HepG2 (cell line): ENCODE measurements around the gene HSPB6. TPM values are rescaled to one million over a fixed set of nuclear protein-coding genes. Genes with fewer than 3 reads are reported as not detected.

Source experiments
- BRD4 ChIP-seq: sonication (generic); formaldehyde crosslinking; IDR thresholded peaks from 2 replicates; pipeline ENCODE4 v1.4.0; 2020; ENCODE audit warnings: missing genetic modification reagents
- ERF ChIP-seq: IDR thresholded peaks from 2 replicates; pipeline ENCODE4 v1.6.1; 2018; ENCODE audit warnings: missing biosample characterization, missing genetic modification reagents
- GABPB1 ChIP-seq: IDR thresholded peaks from 2 replicates; pipeline ENCODE4 v1.6.1; 2016; ENCODE audit warnings: mild to moderate bottlenecking, missing genetic modification reagents, moderate library complexity, missing compliant biosample characterization
- KDM6A ChIP-seq: IDR thresholded peaks from 2 replicates; pipeline ENCODE4 v1.6.1; 2016; ENCODE audit warnings: low read depth
- KLF13 ChIP-seq: sonication (generic); formaldehyde crosslinking; IDR thresholded peaks from 2 replicates; pipeline ENCODE4 v1.4.0; 2020; ENCODE audit warnings: mild to moderate bottlenecking, missing genetic modification reagents
- MZF1 ChIP-seq: sonication (generic); formaldehyde crosslinking; IDR thresholded peaks from 2 replicates; pipeline ENCODE4 v1.8.1; 2023; ENCODE audit warnings: mild to moderate bottlenecking, missing genetic modification reagents, borderline replicate concordance
- PAF1 ChIP-seq: IDR thresholded peaks from 2 replicates; pipeline ENCODE4 v1.6.1; 2016; ENCODE audit warnings: missing genetic modification reagents, missing compliant biosample characterization
- PHF20 ChIP-seq: sonication (generic); formaldehyde crosslinking; IDR thresholded peaks from 2 replicates; pipeline ENCODE4 v1.5.0; 2020; ENCODE audit warnings: mild to moderate bottlenecking, missing genetic modification reagents
- SOX13 ChIP-seq, 3 experiments: fragments of 450-650 bp in 1 of 3; sonication (generic) in 1 of 3; formaldehyde crosslinking in 1 of 3; IDR thresholded peaks in 2 of 3; conservative IDR thresholded peaks in 1 of 3; 2 replicates each; pipeline versions ENCODE4 v1.5.0 to v1.6.1; 2016 to 2020; ENCODE audit warnings: antibody characterized with exemption in 1 of 3, mild to moderate bottlenecking in 1 of 3, missing compliant biosample characterization in 1 of 3, missing genetic modification reagents in 1 of 3, moderate library complexity in 1 of 3
- ZBTB42 ChIP-seq: sonication (generic); formaldehyde crosslinking; IDR thresholded peaks from 2 replicates; pipeline ENCODE4 v1.5.0; 2020; ENCODE audit warnings: mild to moderate bottlenecking, missing genetic modification reagents
- ZNF205 ChIP-seq: IDR thresholded peaks from 2 replicates; pipeline ENCODE4 v1.6.1; 2018; ENCODE audit warnings: missing biosample characterization, missing genetic modification reagents
- ZNF3 ChIP-seq: IDR thresholded peaks from 2 replicates; pipeline ENCODE4 v1.7.0; 2017; ENCODE audit warnings: inconsistent platforms
- ZNF382 ChIP-seq: sonication (generic); formaldehyde crosslinking; IDR thresholded peaks from 2 replicates; pipeline ENCODE4 v1.5.0; 2020; ENCODE audit warnings: missing genetic modification reagents, mild to moderate bottlenecking, borderline replicate concordance
- polyA plus RNA-seq, 8 experiments: library from polyadenylated mRNA; depleted of rRNA in 3 of 8; stranded (reverse) in 7 of 8; unstranded in 1 of 8; fragments of >200 nt; fragmentation: Illumina TruSeq in 4 of 8; extraction: Trizol in 4 of 8; gene quantifications; 2 replicates each; pipeline versions ENCODE4 v1.2.1 to v1.2.3, GENCODE V29; 2011 to 2016; ENCODE audit warnings: low read depth in 4 of 8, missing spikeins in 1 of 8, mixed read lengths in 1 of 8; ENCODE audit not compliant: insufficient read depth in 1 of 8
- total RNA-seq, 5 experiments: library from RNA; depleted of rRNA; stranded (reverse); fragments of >200 nt; fragmentation: Illumina TruSeq; extraction: Trizol; gene quantifications; 2 replicates each; pipeline ENCODE4 v1.2.3, GENCODE V29; 2016; ENCODE audit warnings: low read depth in 1 of 5
- TF ChIP-seq, protein P1 (sequence below): sonication (generic); formaldehyde crosslinking; IDR thresholded peaks from 2 replicates; pipeline ENCODE4 v1.5.1; 2020; ENCODE audit warnings: missing genetic modification reagents, mild to moderate bottlenecking, borderline replicate concordance
- TF ChIP-seq, protein P2 (sequence below): sonication (generic); formaldehyde crosslinking; IDR thresholded peaks from 2 replicates; pipeline ENCODE4 v1.8.1; 2023; ENCODE audit warnings: mild to moderate bottlenecking, inconsistent platforms, moderate library complexity, missing genetic modification reagents, borderline replicate concordance
- TF ChIP-seq, protein P3 (sequence below): sonication (generic); formaldehyde crosslinking; IDR thresholded peaks from 2 replicates; pipeline ENCODE4 v1.5.1; 2020; ENCODE audit warnings: mild to moderate bottlenecking, moderate library complexity, missing genetic modification reagents
- TF ChIP-seq, protein P4 (sequence below): sonication (generic); formaldehyde crosslinking; IDR thresholded peaks from 2 replicates; pipeline ENCODE4 v1.5.0; 2020; ENCODE audit warnings: mild to moderate bottlenecking, missing genetic modification reagents
- TF ChIP-seq, protein P5 (sequence below): sonication (generic); formaldehyde crosslinking; IDR thresholded peaks from 2 replicates; pipeline ENCODE4 v1.5.1; 2020; ENCODE audit warnings: missing genetic modification reagents, mild to moderate bottlenecking, borderline replicate concordance

HSPB6 gene
- total and polyA plus RNA-seq, 2 of the 13 experiments (the other 11 are each of a cell fraction or from before 2014, with no cell fraction given) = 0.18 TPM; not detected in 1

DNA sequence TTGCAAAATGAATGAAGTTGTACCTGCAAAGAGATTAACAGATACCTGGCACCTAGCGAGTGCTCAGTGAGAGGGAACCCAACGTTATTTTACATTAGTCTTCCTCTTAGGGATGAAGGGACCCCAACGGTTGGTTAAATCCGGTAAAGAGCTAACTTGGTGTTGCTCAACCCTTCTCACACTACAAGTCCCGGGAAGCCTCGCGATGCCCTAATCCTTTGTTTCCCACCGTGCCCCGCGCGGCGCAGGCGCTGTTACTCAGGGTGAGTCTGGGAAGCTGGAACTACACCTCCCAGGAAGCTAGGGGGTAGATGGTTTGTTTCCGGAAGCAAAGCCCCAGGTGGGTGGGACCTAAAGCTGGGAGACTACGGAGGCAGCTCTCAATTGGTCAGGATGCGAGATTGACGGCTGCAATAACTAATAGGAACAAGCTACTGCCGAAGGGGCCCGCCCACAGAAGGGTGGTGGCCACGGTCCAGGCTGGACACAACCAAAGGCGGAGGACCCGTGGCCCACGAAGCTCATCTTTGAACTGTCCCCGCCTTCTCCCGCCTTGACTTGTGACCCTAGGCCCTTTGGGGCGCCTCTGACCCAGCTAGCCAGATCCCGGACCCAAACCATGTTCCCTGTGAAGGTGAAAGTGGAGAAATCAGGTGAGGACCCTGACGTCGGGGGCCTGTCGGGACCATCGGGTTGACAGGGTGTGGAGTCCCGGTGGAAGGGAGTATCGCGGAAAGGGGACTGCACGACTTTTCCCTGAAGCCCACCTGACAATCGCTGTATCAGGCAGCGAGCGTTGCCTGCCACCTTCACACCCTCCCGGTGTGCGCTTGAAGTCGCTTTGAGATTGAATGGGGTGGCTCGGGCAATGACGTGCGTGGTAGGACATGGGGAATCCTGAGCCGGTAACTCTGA lies 8.5 kb downstream of the HSPB6 start, which contains the start of gene LIN37 (continued):
- TF ChIP-seq, protein P1, sequence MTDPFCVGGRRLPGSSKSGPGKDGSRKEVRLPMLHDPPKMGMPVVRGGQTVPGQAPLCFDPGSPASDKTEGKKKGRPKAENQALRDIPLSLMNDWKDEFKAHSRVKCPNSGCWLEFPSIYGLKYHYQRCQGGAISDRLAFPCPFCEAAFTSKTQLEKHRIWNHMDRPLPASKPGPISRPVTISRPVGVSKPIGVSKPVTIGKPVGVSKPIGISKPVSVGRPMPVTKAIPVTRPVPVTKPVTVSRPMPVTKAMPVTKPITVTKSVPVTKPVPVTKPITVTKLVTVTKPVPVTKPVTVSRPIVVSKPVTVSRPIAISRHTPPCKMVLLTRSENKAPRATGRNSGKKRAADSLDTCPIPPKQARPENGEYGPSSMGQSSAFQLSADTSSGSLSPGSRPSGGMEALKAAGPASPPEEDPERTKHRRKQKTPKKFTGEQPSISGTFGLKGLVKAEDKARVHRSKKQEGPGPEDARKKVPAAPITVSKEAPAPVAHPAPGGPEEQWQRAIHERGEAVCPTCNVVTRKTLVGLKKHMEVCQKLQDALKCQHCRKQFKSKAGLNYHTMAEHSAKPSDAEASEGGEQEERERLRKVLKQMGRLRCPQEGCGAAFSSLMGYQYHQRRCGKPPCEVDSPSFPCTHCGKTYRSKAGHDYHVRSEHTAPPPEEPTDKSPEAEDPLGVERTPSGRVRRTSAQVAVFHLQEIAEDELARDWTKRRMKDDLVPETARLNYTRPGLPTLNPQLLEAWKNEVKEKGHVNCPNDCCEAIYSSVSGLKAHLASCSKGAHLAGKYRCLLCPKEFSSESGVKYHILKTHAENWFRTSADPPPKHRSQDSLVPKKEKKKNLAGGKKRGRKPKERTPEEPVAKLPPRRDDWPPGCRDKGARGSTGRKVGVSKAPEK (CRISPR knock-in tag) = no peak
- TF ChIP-seq SOX13 (IDR thresholded peaks at IDR 0.05) = no peak; the same call in 1 of the 2 replicates
- TF ChIP-seq SOX13 (CRISPR knock-in tag; conservative IDR thresholded peaks at IDR 0.05 in 1 of 2, IDR thresholded peaks at IDR 0.05 in 1 of 2) = peak in 1 of 2 experiments; percentile 22; a peak in 1 of 4 replicates
- no peak for TF ChIP-seq MZF1 (CRISPR knock-in tag)
- TF ChIP-seq BRD4 = no peak
- TF ChIP-seq ZNF3 (CRISPR knock-in tag) = no peak
- TF ChIP-seq KDM6A (CRISPR knock-in tag) = 0 out of 2 replicates have a peak, but pooled peaks have one; percentile 20
- TF ChIP-seq, protein P2, sequence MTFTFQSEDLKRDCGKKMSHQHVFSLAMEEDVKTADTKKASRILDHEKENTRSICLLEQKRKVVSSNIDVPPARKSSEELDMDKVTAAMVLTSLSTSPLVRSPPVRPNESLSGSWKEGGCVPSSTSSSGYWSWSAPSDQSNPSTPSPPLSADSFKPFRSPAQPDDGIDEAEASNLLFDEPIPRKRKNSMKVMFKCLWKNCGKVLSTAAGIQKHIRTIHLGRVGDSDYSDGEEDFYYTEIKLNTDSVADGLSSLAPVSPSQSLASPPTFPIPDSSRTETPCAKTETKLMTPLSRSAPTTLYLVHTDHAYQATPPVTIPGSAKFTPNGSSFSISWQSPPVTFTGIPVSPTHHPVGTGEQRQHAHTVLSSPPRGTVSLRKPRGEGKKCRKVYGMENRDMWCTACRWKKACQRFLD (CRISPR knock-in tag) = no peak
- no peak for TF ChIP-seq KLF13
- TF ChIP-seq, protein P3, sequence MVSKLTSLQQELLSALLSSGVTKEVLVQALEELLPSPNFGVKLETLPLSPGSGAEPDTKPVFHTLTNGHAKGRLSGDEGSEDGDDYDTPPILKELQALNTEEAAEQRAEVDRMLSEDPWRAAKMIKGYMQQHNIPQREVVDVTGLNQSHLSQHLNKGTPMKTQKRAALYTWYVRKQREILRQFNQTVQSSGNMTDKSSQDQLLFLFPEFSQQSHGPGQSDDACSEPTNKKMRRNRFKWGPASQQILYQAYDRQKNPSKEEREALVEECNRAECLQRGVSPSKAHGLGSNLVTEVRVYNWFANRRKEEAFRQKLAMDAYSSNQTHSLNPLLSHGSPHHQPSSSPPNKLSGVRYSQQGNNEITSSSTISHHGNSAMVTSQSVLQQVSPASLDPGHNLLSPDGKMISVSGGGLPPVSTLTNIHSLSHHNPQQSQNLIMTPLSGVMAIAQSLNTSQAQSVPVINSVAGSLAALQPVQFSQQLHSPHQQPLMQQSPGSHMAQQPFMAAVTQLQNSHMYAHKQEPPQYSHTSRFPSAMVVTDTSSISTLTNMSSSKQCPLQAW (CRISPR knock-in tag) = peak; percentile 83
- TF ChIP-seq GABPB1 (CRISPR knock-in tag) = peak; percentile 97
- peak; percentile 79 for TF ChIP-seq PHF20 (CRISPR knock-in tag)
- TF ChIP-seq, protein P4, sequence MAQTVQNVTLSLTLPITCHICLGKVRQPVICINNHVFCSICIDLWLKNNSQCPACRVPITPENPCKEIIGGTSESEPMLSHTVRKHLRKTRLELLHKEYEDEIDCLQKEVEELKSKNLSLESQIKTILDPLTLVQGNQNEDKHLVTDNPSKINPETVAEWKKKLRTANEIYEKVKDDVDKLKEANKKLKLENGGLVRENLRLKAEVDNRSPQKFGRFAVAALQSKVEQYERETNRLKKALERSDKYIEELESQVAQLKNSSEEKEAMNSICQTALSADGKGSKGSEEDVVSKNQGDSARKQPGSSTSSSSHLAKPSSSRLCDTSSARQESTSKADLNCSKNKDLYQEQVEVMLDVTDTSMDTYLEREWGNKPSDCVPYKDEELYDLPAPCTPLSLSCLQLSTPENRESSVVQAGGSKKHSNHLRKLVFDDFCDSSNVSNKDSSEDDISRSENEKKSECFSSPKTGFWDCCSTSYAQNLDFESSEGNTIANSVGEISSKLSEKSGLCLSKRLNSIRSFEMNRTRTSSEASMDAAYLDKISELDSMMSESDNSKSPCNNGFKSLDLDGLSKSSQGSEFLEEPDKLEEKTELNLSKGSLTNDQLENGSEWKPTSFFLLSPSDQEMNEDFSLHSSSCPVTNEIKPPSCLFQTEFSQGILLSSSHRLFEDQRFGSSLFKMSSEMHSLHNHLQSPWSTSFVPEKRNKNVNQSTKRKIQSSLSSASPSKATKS (CRISPR knock-in tag) = no peak
- no peak for TF ChIP-seq ZNF382
- TF ChIP-seq, protein P5, sequence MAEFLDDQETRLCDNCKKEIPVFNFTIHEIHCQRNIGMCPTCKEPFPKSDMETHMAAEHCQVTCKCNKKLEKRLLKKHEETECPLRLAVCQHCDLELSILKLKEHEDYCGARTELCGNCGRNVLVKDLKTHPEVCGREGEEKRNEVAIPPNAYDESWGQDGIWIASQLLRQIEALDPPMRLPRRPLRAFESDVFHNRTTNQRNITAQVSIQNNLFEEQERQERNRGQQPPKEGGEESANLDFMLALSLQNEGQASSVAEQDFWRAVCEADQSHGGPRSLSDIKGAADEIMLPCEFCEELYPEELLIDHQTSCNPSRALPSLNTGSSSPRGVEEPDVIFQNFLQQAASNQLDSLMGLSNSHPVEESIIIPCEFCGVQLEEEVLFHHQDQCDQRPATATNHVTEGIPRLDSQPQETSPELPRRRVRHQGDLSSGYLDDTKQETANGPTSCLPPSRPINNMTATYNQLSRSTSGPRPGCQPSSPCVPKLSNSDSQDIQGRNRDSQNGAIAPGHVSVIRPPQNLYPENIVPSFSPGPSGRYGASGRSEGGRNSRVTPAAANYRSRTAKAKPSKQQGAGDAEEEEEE = no peak
- TF ChIP-seq ERF (CRISPR knock-in tag) = peak; percentile 64; the same call in 1 of the 2 replicates
- TF ChIP-seq ZBTB42 (CRISPR knock-in tag) = no peak
- no peak for TF ChIP-seq PAF1 (CRISPR knock-in tag)
- 0 out of 2 replicates have a peak, but pooled peaks have one; percentile 38 for TF ChIP-seq ZNF205 (CRISPR knock-in tag)
